AG10803 (cell line): ENCODE results near the gene KRTAP5-3.
"Not testable (repeated sequence)": the region's sequence is repeated elsewhere in the genome, so short reads cannot be mapped to it uniquely, and the experiment has no call there.

Source experiments
- DNase-seq: peaks from one replicate; pipeline ENCODE4 v3.0.0; 2010; ENCODE audit warnings: low read depth
- H3K4me3 ChIP-seq: 2 replicates; pipeline ENCODE4 v1.5.1; 2011; ENCODE audit warnings: mild to moderate bottlenecking, low read length, control low read depth
- TF ChIP-seq, protein P1 (sequence below): conservative IDR thresholded peaks from 2 replicates; pipeline ENCODE4 v1.5.1; 2011; ENCODE audit warnings: mild to moderate bottlenecking, low read length, control low read depth, inconsistent platforms

The KRTAP5-3 gene

DNA sequence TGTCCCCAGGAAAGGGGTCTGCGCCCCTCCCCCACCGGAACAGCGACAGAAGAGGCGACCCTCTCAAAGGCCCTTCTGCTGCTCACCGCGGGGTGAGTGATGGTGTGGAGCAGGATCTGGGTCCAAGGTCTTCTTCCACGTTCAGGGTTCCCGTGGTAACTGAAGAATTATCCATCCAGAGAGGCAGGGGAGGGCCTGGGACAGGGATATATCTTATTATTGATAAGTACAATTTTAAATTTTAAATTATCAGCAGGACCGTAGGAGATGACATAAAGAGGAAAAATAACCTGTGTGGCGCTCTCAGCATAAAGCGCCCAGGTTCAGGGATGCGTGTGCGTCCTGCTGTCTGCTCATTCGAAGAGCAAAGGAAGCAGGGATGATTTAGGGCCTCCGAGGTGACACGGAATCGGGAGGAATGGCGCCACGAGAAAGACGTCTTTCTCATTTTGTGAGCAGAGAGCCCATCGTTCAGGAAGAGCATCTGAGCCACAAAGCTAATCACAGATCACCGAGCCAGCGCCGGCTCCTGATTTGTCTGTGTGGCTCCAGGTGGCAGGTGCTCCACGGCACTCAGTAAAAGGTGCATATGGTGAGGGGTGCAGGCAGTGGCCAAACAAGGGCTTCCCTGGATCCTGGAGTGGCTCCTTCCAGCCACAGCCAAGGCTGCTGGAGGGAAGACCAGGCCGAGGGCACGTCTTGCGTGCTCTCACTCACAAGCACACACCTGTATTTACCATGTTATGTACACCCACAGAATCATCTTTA lies 40.6 kb upstream of the KRTAP5-3 start:
- H3K4me3 ChIP-seq, result no peak overlapping the region
- TF ChIP-seq, protein P1, sequence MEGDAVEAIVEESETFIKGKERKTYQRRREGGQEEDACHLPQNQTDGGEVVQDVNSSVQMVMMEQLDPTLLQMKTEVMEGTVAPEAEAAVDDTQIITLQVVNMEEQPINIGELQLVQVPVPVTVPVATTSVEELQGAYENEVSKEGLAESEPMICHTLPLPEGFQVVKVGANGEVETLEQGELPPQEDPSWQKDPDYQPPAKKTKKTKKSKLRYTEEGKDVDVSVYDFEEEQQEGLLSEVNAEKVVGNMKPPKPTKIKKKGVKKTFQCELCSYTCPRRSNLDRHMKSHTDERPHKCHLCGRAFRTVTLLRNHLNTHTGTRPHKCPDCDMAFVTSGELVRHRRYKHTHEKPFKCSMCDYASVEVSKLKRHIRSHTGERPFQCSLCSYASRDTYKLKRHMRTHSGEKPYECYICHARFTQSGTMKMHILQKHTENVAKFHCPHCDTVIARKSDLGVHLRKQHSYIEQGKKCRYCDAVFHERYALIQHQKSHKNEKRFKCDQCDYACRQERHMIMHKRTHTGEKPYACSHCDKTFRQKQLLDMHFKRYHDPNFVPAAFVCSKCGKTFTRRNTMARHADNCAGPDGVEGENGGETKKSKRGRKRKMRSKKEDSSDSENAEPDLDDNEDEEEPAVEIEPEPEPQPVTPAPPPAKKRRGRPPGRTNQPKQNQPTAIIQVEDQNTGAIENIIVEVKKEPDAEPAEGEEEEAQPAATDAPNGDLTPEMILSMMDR, result no peak
- no peak for DNase-seq

DNA sequence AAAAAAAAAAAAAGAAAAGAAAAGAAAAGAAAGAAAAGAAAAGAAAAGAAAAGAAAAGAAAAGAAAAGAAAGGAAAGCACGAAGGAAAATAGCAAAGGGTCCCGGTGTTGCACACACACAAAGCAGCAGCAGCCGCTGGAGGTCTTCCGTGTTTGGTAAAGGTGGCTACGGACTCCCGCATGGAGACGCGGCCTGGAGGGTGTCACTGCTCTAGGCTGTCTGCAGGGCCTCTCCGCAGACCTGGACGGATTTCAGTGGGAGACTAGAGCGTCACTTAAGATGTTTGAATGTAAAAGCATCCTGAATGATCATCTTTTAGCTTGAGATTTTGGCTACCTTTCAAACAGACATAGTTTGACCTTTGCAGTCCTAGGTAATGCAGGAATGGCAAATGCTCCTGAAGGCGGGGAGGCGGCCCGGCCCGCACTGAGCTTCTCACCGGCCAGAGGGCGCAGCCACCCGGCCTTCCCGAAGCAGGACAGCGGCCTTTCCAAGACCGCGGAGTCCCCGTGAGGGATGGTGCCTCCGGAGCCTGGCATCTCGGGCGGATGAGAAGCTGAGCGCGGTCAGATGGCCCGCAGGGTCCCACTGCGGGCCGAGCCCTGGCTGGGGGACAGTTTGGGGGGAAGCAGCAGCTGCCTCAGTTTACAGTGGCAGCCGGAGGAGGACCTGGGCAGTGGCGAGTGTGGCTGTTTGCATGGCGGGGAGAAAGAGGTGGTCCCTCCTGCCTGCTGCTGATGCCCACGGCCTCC lies 39.8 kb upstream of the KRTAP5-3 start:
- TF ChIP-seq, protein P1, result no peak
- no peak for DNase-seq
- no peak overlapping the region for H3K4me3 ChIP-seq

DNA sequence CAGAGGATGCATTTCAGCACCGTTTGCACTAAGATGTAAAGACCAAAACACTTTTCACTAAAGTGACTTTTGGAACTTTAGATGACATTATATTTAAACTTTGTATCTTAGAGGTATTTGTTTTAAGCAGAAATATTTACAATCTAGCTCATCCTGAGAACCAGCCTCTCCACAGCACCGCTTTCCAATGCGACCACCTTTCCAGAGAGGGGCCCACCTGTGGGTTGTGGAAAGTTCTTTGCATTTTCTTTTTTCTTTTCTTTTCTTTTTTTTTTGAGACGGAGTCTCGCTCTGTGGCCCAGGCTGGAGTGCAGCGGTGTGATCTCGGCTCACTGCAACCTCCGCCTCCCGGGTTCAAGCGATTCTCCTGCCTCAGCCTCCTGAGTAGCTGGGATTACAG lies 38.3 kb upstream of the KRTAP5-3 start:
- DNase-seq, H3K4me3 ChIP-seq: not testable (repeated sequence)

DNA sequence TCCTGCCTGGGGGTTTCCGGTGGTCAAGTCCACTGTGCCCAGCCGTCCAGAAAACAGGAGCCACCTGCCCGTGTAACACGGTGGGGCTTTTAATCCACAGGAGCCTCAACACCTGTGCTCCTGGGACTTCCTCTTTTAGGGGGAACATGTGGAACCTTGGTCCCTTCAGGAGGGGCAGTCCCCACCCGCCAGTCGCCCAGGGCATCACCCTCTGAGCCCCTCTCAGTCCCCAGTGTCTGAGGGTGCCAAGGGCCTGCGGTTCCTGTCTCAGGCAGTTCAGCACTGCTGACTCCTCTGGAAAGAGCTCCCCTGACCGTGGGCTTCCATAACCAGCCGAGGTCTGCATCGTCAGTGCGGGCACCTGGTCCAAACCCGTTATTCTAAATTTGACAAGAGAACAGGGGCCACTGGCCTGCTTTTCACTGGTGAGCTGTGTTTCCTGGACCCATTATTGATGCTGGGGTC lies 37.1 kb upstream of the KRTAP5-3 start:
- H3K4me3 ChIP-seq, result no peak overlapping the region
- DNase-seq, result no peak
- TF ChIP-seq, protein P1, result no peak

DNA sequence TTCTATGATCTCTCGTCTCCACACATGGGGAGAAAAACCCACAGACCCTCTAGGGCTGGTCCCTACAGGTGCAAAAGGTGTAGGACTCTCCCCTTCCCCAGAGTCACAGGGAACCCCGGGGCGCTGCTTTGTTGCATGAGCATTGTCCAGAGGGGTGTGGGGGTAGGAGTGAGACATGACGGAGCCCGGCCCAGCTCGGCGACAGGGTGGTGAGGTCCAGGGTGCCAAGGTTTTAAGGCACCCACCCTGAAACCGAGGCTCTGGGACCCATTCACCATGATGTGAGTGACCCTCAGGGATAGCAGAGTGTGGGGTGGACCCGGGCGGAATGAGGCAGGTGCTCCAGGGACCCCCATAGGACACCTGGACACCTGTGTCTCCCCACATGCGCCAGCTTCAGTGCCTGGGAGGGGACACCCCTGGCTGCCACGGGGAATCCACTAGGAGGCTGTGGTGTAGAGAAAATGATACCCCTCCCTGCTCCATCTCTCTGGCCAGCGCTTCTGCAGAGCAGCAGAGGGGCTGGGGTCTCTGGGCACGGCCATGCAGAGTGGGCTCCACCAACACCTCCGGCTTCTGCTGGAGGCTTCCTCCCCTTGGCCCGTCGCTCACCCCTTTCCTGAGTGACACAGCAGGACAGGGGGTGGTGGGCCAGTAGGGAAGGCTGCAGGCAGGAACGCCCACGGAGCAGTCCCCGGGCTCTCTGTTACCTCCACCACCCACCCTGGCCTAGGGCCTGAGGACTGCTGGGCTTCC lies 36.5 kb upstream of the KRTAP5-3 start:
- H3K4me3 ChIP-seq, result no peak overlapping the region
- no peak for DNase-seq
- TF ChIP-seq, protein P1, result no peak

DNA sequence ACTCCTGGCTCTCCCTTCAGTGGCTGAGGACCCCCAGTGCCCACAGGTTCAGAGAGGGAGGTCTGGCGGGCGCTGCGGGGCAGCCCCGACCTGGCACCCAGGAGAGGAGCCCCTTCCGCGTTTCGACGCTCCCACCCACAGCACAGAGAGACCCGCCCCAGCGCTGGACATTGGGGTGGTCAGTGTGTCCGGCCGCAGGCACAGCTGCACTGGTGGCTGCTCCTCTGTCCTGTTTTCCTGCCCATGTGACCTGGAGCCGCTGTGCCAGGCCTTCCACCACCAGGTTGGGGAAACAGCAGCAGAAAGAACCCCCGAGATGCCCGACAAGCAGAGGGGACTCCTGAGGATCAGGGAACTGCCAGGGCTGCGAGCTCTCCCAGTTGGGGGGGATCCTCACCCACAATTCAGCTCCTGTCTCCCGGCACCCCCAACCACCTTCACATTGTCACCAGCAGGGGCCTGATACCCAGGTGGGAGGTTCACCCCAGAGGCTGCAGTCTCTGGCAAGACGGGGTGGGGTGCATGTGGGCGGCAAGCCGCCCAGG lies 35.0 kb upstream of the KRTAP5-3 start:
- DNase-seq, result no peak
- TF ChIP-seq, protein P1, result no peak
- no peak overlapping the region for H3K4me3 ChIP-seq
